ENCODE results near the gene IL6ST.

Gene IL6ST

GRCh38 chr5:55894135-55894534 is 100.6 kb downstream of the IL6ST start:
- peak in 1 of 5 donors; percentile 46 for DNase-seq

DNA sequence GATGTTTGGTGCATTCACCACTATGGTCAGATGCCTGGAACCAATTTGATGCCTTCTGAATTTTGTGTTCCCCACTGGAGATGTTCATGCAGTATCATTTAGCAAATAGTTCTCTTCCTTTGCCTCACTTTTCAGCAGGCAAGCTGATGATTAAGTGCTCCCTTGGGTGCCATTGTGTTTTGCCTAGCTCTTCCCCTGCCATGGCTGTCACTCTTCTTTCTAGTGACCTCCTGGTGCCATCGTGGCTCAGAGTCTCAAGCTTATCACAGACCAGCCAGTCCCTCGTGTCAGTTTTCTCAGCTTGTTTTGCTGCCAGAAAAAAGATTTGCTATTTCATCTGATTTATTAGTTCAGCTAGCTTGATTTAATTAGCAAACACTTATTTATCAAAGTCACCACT is 102.3 kb downstream of the IL6ST start:
- DNase-seq: no peak

GRCh38 chr5:55888205-55888604 is 106.6 kb downstream of the IL6ST start:
- no peak for DNase-seq

DNA sequence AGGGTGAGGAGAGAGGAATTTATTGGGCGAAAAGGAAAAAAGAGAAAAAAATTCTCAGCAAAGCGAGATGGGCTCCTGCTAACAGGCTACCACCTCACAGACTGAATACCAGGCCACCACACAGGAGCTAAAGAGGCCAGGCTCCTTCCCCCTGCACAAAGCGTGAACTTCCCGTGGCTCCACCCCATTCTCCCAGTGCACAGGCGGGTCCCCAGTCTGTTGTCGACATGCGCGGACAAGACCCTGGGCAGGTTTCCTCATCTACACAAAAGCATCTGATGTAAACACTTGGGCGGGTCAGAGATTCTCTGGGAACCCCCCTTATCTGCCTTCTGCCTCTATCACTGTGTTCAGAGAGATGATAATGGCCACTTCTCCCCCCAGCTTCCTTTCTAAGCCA is 109.4 kb downstream of the IL6ST start:
- DNase-seq: no peak

Measured in T-helper 1 cell (primary cell).